Stimulated activated CD8-positive, alpha-beta memory T cell treated with anti-CD3 and anti-CD28 coated beads, Interleukin-15, amount 100 ng/mL, for 4 hours (primary cell): Measurements from ENCODE around the gene PGAP6.
"Not testable (repeated sequence)": the region's sequence is repeated elsewhere in the genome, so short reads cannot be mapped to it uniquely, and the experiment has no call there.

Source experiments
- DNase-seq, 2 donors: peaks; one replicate each; pipeline ENCODE4 v3.0.0-alpha.2; 2020; ENCODE audit warnings: low read depth in 2 of 2

Gene PGAP6

DNA sequence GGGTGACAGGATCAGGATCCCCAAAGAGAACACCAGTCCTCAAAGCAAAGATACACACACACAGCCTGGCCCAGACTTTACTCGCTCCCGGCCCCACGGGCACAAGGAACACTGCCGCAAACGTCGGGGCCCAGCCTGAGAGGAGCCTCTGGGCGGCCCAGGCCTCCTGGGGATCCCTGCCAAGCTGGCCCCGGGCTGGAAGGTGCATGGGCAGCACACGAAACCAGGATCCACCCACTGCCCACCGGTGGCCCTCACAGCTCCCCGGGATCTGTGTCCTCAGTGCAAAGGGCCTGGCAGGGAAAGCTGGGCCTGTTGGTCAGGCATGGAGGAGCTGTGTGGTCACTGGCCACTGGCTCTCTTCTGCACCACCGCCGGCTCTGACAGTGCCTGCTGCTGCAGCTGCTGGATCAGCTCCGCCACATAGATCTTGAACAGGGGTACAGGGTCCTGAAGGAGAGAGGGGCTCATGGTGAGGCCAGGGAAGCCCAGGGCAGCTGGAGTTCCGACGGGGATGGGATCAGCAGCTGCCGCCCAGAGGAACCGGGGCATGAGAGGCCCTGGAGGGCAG, 14.4 kb downstream of the PGAP6 start:
- no peak for DNase-seq

DNA sequence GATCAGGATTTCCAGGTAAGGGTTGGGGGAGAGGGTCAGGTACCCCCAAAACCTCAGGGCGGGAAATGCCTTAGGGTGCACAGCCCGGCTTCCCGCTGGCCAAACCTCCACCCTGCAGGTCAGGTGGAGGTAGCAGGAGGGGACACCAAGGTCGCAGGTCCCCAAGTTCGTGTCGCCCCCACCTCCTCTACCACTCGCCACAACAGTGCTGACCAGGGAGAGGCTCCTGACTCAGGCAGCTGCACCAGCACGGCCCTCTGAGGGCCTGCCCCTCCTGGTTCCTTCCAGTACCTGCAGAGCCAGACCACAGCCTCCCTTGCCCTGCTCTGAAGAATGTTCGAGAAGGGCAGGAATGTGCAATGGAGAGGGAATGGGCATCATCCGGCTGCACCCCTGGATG, 15.3 kb downstream of the PGAP6 start:
- DNase-seq: no peak

- no peak for DNase-seq
Measured at GRCh38 chr16:364595-365491, 16.9 kb downstream of the PGAP6 start.

DNA sequence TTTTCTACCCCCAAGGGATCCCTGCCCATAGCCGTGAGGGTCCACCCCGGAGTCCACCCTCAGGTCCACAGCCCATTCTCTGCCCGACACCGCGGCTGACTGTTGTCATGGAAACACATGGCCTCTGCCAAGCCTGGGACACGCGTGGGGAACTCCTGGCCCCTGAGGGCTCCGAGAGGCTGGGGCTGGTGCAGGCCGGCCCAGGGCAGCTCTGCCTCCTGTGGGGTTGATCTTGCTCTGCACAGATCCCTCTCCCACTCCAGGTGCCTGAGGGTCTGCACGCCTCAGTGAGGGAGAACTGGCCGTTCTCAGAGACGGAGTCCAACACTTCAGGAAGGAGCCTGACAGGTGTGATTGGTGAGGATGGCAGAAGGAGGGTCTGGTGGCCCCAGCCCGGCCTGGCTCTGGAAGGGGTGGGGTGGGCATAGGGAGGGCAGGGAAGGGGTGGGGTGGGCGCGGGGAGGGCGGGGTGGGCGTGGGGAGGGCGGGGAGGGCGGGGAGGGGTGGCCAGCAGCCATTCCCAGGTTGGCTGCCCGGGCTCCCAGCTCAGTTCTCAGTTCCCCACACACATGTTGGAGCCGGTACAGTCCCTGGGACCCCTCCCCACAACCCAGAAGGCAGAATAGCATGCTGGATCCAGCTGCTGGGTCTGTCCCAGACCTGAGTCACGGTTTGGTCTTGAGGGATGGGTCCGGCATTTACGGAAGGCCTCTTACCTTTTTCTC, 17.9 kb downstream of the PGAP6 start:
- no peak for DNase-seq

- DNase-seq: no peak
Measured at GRCh38 chr16:363110-363765, 18.5 kb downstream of the PGAP6 start.

DNA sequence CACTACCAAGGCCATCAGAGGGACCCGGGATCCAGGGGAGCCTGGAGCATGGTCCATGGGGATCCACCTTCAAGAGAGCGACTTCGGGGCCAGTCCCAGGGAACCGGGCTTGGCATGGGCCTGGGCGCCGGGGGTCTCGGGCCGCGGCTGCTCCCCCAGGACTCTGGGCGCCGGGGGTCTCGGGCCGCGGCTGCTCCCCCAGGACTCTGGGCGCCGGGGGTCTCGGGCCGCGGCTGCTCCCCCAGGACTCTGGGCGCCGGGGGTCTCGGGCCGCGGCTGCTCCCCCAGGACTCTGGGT, 19.1 kb downstream of the PGAP6 start:
- DNase-seq: not testable (repeated sequence)

DNA sequence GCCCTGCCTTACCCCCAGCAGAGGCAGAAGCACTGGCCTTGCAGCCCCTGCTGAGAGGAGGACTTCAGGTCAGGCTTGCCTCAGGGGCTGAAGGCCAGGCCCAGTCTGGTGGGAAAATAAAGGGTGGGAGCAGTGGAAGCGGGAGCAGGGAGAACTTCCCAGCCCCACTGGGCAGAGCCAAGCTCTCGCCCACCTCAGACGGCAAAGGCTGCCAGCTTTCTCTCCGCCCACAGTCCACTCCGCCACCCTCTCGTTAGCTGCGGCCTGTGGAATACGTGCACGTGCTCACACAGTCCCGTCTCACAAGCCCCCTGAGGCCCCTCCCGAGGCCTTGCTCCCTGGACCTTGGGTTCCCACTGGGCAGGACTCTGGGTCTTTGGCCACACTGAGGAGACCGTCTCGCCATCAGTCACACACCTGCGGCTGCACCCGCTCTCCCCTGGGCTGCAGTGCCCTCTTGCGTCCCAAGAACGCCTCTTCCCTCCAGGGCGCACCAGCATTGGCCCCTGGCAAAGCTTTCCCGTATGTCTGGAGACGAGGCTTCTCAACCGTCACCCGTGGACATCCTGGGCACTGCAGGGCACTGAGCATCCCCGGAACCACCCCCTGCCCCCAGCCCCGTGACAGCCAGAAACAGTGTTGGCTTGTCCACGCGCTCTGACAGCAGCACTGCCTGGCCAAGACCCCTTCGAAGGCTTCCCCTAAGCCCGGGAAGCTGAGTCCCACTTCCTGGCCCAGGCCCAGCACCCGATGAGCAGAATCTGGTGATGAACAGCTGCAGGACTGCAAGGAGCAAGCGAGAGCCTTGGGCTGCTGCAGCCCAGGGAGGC, 19.7 kb downstream of the PGAP6 start:
- DNase-seq: peak in 1 of 2 donors; percentile 44

DNA sequence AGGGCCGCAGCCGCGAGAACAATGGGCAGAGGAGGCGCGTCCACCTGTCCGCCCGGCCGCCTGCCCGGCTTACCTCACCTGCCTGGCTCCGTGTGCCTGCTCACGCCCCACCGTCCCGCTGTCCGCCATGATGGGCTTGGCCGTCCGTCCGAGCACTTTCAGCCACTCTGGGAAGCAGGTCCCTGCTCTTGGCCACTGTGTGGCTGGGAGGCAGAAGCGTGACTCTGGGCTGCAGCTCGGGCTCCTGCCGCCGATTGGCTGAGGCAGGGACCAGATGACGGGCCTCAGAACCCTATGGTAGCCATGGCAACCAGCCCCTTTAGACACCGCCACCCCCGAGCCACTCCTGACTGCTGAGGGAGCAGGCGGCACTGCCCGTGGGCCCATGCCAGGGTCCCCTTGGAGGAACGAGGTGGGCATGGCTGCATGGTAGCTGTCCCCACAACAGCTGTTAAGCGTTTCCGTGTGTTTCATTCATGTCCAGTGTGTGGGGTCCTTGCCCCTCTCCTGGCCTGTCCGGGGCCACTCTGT, 20.4 kb downstream of the PGAP6 start:
- DNase-seq: no peak

DNA sequence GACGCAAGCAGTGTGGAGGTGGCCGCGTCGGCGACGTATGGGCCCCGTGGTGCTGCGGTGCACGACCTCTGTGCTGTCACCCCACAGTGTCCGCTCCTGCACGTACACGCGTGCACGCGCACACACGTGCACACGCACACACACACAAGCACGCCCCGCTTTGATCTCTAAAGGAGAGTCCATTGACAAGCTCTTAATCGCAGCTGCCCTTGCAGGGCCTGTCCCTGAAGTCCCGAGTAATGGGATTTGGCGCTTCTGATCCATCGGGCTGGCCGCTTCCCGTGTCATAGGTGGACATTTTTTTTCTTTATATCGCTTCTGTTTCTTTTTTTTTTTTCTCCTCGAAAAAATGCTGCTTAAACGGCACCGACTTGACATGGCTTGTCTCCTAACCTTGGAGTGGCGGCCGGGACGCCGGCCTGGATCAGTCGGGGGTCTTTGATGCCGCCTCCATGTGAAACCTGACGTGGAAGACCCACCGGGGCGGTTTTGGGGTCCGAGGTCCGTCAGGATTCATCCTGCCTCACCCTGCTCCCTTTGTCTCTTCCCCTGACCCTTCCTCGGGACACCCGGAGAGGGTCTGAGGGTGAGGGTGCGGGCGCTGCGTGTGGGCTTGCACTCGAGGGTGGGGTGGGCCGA, 21.0 kb downstream of the PGAP6 start:
- no peak for DNase-seq

DNA sequence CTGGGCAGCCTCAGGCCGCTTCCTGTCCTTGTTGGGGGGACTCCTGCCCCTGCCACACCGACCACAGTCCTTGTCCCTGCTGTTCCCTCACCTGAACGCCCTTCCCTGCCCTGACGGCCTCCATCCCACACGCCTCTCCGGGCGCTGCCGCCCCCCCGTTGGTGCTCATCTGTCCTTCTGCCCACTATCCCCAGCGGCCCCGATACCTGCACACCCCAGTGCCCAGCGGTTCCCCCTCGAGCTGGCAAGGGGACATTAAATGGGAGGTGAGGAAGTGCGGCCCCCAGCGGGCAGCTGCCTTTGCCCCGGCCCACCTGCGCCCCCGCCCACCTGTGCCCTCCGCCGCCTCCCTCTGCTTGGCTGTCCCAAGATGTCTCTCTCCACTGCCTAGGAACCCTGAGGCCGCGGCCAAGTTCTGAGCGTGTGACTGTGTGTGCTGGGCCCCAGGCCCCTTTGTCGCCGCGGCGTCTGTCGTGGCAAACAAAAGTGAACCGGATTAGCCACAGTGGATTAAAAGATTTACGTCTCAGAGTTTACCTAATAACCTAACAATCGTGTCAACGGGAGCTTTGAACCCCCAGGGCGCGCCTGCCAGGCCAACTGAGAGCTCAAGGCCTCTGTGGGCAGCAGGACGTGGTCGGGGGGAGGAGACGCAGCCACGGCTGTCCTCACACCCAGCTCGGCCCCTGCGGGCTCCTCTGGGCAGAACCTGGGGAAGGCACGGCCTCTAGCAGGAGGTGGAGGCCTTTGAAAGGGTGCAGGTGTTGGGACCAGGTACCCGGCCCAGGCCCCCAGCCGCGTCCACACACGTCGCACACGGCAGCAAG, 21.7 kb downstream of the PGAP6 start:
- no peak for DNase-seq

GRCh38 chr16:359067-359763, 22.6 kb downstream of the PGAP6 start:
- no peak for DNase-seq

DNA sequence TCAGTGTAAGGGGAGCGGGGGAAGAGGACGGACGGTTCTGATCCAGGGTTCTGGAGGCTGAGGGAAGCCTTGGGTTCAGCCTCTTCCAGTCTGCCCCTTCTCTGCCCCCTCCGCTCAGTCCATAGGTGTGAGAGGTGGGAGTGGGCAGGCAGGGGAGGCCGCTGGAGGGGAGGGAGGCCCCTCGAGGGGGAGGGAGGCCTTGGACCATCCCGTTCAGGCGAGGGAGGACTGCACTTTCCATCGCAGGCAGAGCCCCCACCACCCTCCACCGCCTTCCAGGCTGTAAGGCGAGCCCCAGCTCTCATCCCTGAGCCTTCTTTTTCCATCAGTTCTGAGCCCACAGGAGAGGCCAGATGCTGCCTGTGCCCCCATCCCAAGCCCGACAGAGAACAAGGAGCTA, 25.0 kb downstream of the PGAP6 start:
- no peak for DNase-seq

- no peak for DNase-seq
Measured at GRCh38 chr16:354971-355461, 26.8 kb downstream of the PGAP6 start.

- no peak for DNase-seq
Measured at GRCh38 chr16:354291-354881, 27.4 kb downstream of the PGAP6 start.

GRCh38 chr16:353404-354290, 28.1 kb downstream of the PGAP6 start:
- no peak for DNase-seq

GRCh38 chr16:352547-353403, 29.0 kb downstream of the PGAP6 start, which contains the start of gene AXIN1:
Gene AXIN1 (minus strand): TSS chr16:352723. CDS start chr16:347025, 5,698 bp downstream.
- DNase-seq: peak; percentile 100
